Astrocyte (in vitro differentiated cells and primary cell): ENCODE data around the gene SSBP3. TPM values are rescaled to one million over a fixed set of nuclear protein-coding genes. Genes with fewer than 3 reads are reported as not detected.

Experiments
- DNase-seq: peaks from one replicate; pipeline ENCODE4 v3.0.0-alpha.2; 2010; ENCODE audit warnings: low read depth
- FAIRE-seq: peaks from 2 replicates; lab custom pipeline; 2011; peaks lifted over from hg19 to GRCh38; lab: Jason Lieb, UNC
- H2AFZ ChIP-seq: 2 replicates; pipeline ENCODE4 v1.6.0; 2012; ENCODE audit warnings: low read depth, low read length, inconsistent platforms
- H3K27ac ChIP-seq: 2 replicates; pipeline ENCODE4 v1.5.1; 2011; ENCODE audit warnings: low read depth, low read length, inconsistent platforms
- H3K27me3 ChIP-seq: 2 replicates; pipeline ENCODE4 v1.6.0; 2011; ENCODE audit warnings: low read length, inconsistent platforms; ENCODE audit not compliant: insufficient read depth
- H3K36me3 ChIP-seq: 2 replicates; pipeline ENCODE4 v1.5.1; 2011; ENCODE audit warnings: low read length, inconsistent platforms; ENCODE audit not compliant: insufficient read depth
- H3K4me1 ChIP-seq: 2 replicates; pipeline ENCODE4 v1.5.1; 2011; ENCODE audit warnings: low read length, inconsistent platforms; ENCODE audit not compliant: insufficient read depth
- H3K4me2 ChIP-seq: 2 replicates; pipeline ENCODE4 v1.6.0; 2012; ENCODE audit warnings: low read length, inconsistent platforms
- H3K4me3 ChIP-seq: 2 replicates; pipeline ENCODE4 v1.5.1; 2011; ENCODE audit warnings: low read depth, mild to moderate bottlenecking, low read length, inconsistent platforms; ENCODE audit not compliant: insufficient read depth
- H3K79me2 ChIP-seq: 2 replicates; pipeline ENCODE4 v1.6.0; 2012; ENCODE audit warnings: mild to moderate bottlenecking, low read length, inconsistent platforms; ENCODE audit not compliant: insufficient read depth
- H3K9ac ChIP-seq: 2 replicates; pipeline ENCODE4 v1.6.0; 2012; ENCODE audit warnings: mild to moderate bottlenecking, low read length, inconsistent platforms
- H3K9me3 ChIP-seq: 2 replicates; pipeline ENCODE4 v1.5.1; 2012; ENCODE audit warnings: low read depth, mild to moderate bottlenecking, low read length, inconsistent platforms; ENCODE audit not compliant: insufficient read depth
- H4K20me1 ChIP-seq: 2 replicates; pipeline ENCODE4 v1.6.0; 2012; ENCODE audit warnings: low read length, inconsistent platforms; ENCODE audit not compliant: insufficient read depth
- H3K27ac Mint-ChIP-seq: one replicate; pipeline ENCODE4 v1.8.0; 2021; ENCODE audit warnings: mild to moderate bottlenecking, mixed read lengths; ENCODE audit not compliant: unreplicated experiment
- H3K27me3 Mint-ChIP-seq: one replicate; pipeline ENCODE4 v1.8.0; 2021; ENCODE audit warnings: low read depth, mixed read lengths; ENCODE audit not compliant: unreplicated experiment
- H3K36me3 Mint-ChIP-seq: one replicate; pipeline ENCODE4 v1.8.0; 2021; ENCODE audit warnings: low read depth, mixed read lengths; ENCODE audit not compliant: unreplicated experiment
- H3K4me1 Mint-ChIP-seq: one replicate; pipeline ENCODE4 v1.8.0; 2021; ENCODE audit warnings: low read depth, mixed read lengths; ENCODE audit not compliant: unreplicated experiment
- H3K4me3 Mint-ChIP-seq: one replicate; pipeline ENCODE4 v1.8.0; 2021; ENCODE audit warnings: mild to moderate bottlenecking, moderate library complexity, mixed read lengths; ENCODE audit not compliant: unreplicated experiment
- H3K9me3 Mint-ChIP-seq: one replicate; pipeline ENCODE4 v1.8.0; 2021; ENCODE audit warnings: mild to moderate bottlenecking, mixed read lengths; ENCODE audit not compliant: unreplicated experiment
- CTCF ChIP-seq: IDR thresholded peaks from 2 replicates; pipeline ENCODE4 v1.5.1; 2011; ENCODE audit warnings: low read depth, mild to moderate bottlenecking, inconsistent platforms, low read length, moderate library complexity; ENCODE audit not compliant: insufficient read depth
- EZH2 ChIP-seq: IDR thresholded peaks from 2 replicates; pipeline ENCODE4 v1.6.1; 2012; ENCODE audit warnings: mild to moderate bottlenecking, low read length, inconsistent platforms; ENCODE audit not compliant: insufficient read depth
- total RNA-seq: library from RNA; stranded (reverse); gene quantifications from 2 replicates; pipeline ENCODE4 v1.2.1, GENCODE V29; 2021

Gene SSBP3
- total RNA-seq, 1 donor from 2014 or later: 89.8 TPM

- Mint-ChIP-seq H3K4me1 (peaks cover 21% of the 10 kb centered on the region), H3K36me3 (peaks cover 27% of the 10 kb centered on the region), H3K27ac (no peak overlapping the region), H3K9me3 (no peaks in the 10 kb centered on the region), H3K27me3 (no peaks in the 10 kb centered on the region), H3K4me3 (no peak overlapping the region)
- no peak for FAIRE-seq
- no peaks in the 10 kb centered on the region for H3K9me3 ChIP-seq
- H3K4me1 ChIP-seq: peaks cover 9% of the 10 kb centered on the region
- H3K27me3 ChIP-seq: no peaks in the 10 kb centered on the region
- H3K36me3 ChIP-seq: no peaks in the 10 kb centered on the region
- no peak overlapping the region for H3K27ac ChIP-seq
- no peaks in the 10 kb centered on the region for H3K79me2 ChIP-seq
- H4K20me1 ChIP-seq: no peaks in the 10 kb centered on the region
- no peak overlapping the region for H3K4me3 ChIP-seq
- TF ChIP-seq EZH2 (no peak), CTCF (no peak)
- no peak overlapping the region for H3K9ac ChIP-seq
- no peak overlapping the region for H3K4me2 ChIP-seq
- H2AFZ ChIP-seq: no peak overlapping the region
- no peak for DNase-seq
These were observed 160.7 kb downstream of the SSBP3 start for GRCh38 chr1:54245501-54245900.

GRCh38 chr1:54244655-54245054 is 161.5 kb downstream of the SSBP3 start:
- peaks cover 17% of the 10 kb centered on the region for H3K4me1 Mint-ChIP-seq
- no peak for TF ChIP-seq CTCF
- TF ChIP-seq EZH2: no peak
- no peaks in the 10 kb centered on the region for H3K36me3 ChIP-seq

DNA sequence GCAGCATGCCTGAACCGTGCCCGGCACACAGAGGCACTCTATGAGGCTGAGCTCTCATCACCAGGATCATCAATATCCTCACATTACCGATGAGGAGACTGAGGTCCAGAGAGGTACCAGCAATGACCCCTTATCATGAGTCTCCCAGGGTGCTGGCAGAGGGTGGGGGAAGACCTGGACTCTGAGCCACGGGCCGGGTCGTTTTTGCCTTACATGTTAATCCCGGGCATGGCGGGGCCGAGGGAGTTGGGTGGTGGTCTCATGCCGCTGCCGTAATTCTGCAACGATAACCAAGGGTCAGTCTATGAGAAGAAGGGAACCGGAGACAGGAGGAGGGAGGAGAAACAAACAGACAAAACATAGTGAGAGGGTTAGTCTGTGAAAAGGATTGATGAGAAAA is 163.2 kb downstream of the SSBP3 start:
- H3K27ac ChIP-seq: no peak overlapping the region
- Mint-ChIP-seq H3K27ac (no peak overlapping the region), H3K27me3 (no peaks in the 10 kb centered on the region), H3K4me3 (no peak overlapping the region), H3K9me3 (no peaks in the 10 kb centered on the region), H3K4me1 (peaks cover 14% of the 10 kb centered on the region), H3K36me3 (peaks cover 22% of the 10 kb centered on the region)
- no peaks in the 10 kb centered on the region for H3K79me2 ChIP-seq
- DNase-seq (no peak), FAIRE-seq (no peak)
- H3K4me1 ChIP-seq: peaks cover 9% of the 10 kb centered on the region
- no peaks in the 10 kb centered on the region for H3K36me3 ChIP-seq
- no peak overlapping the region for H3K9ac ChIP-seq
- no peaks in the 10 kb centered on the region for H3K9me3 ChIP-seq
- no peaks in the 10 kb centered on the region for H4K20me1 ChIP-seq
- no peak overlapping the region for H3K4me2 ChIP-seq
- no peak overlapping the region for H2AFZ ChIP-seq
- H3K27me3 ChIP-seq: no peaks in the 10 kb centered on the region
- TF ChIP-seq CTCF (no peak), EZH2 (no peak)
- no peak overlapping the region for H3K4me3 ChIP-seq

More at GRCh38 chr1:54244655-54245054, 161.5 kb downstream of the SSBP3 start:
- Mint-ChIP-seq H3K9me3 (no peaks in the 10 kb centered on the region), H3K36me3 (peaks cover 24% of the 10 kb centered on the region), H3K27ac (no peak overlapping the region), H3K4me3 (no peak overlapping the region), H3K27me3 (no peaks in the 10 kb centered on the region)
- no peak overlapping the region for H3K4me3 ChIP-seq
- no peaks in the 10 kb centered on the region for H3K9me3 ChIP-seq
- peaks cover 6% of the 10 kb centered on the region for H3K4me1 ChIP-seq
- no peak overlapping the region for H3K27ac ChIP-seq
- H4K20me1 ChIP-seq: no peaks in the 10 kb centered on the region
- H3K4me2 ChIP-seq: no peak overlapping the region
- no peaks in the 10 kb centered on the region for H3K27me3 ChIP-seq
- FAIRE-seq (no peak), DNase-seq (no peak)
- no peak overlapping the region for H3K9ac ChIP-seq
- no peaks in the 10 kb centered on the region for H3K79me2 ChIP-seq
- H2AFZ ChIP-seq: no peak overlapping the region
